ENCODE results near the gene CD3E. TPM values are rescaled to one million over a fixed set of nuclear protein-coding genes. Genes with fewer than 3 reads are reported as not detected.

The CD3E gene
- total RNA-seq, 1 donor from 2014 or later, result 14.5 TPM

GRCh38 chr11:118339281-118339961 lies 34.9 kb downstream of the CD3E start:
- Histone ChIP-seq H3K27ac (peak overlapping the region; percentile 42), H3K4me1 (no peaks in the 10 kb centered on the region), H3K36me3 (no peaks in the 10 kb centered on the region), H3K4me3 (no peak overlapping the region), H3K27me3 (no peaks in the 10 kb centered on the region), H3K9me3 (no peaks in the 10 kb centered on the region)
- no peak for TF ChIP-seq CTCF (IDR thresholded peaks at IDR 0.05)
- intact Hi-C loops (cut with DNase I), result no loop called here
- ATAC-seq (no peak), DNase-seq (no peak)

- DNase-seq (no peak), ATAC-seq (no peak)
- Histone ChIP-seq H3K4me1 (no peaks in the 10 kb centered on the region), H3K4me3 (no peak overlapping the region), H3K36me3 (no peaks in the 10 kb centered on the region), H3K9me3 (no peaks in the 10 kb centered on the region), H3K27me3 (no peaks in the 10 kb centered on the region), H3K27ac (no peak overlapping the region)
- no peak for TF ChIP-seq CTCF (IDR thresholded peaks at IDR 0.05)
- intact Hi-C loops (cut with DNase I), result no loop called here
These were observed 35.9 kb downstream of the CD3E start for GRCh38 chr11:118340449-118340848.

GRCh38 chr11:118341261-118341660 lies 36.7 kb downstream of the CD3E start:
- Histone ChIP-seq H3K27me3 (no peaks in the 10 kb centered on the region), H3K9me3 (no peaks in the 10 kb centered on the region), H3K4me1 (no peaks in the 10 kb centered on the region), H3K27ac (no peak overlapping the region), H3K4me3 (peak overlapping the region; percentile 32), H3K36me3 (no peaks in the 10 kb centered on the region)
- intact Hi-C loops (cut with DNase I), result no loop called here
- no peak for TF ChIP-seq CTCF (IDR thresholded peaks at IDR 0.05)
- DNase-seq, result no peak
- ATAC-seq, result no peak

- Histone ChIP-seq H3K27ac (peak overlapping the region; percentile 24), H3K27me3 (no peaks in the 10 kb centered on the region), H3K4me3 (peak overlapping the region; percentile 32), H3K4me1 (no peaks in the 10 kb centered on the region), H3K9me3 (no peaks in the 10 kb centered on the region), H3K36me3 (no peaks in the 10 kb centered on the region)
- no peak for TF ChIP-seq CTCF (IDR thresholded peaks at IDR 0.05)
- DNase-seq (no peak), ATAC-seq (no peak)
- intact Hi-C loops (cut with DNase I), result no loop called here
These were observed 37.4 kb downstream of the CD3E start for GRCh38 chr11:118341815-118342489.

- Histone ChIP-seq H3K9me3 (no peaks in the 10 kb centered on the region), H3K4me1 (no peaks in the 10 kb centered on the region), H3K36me3 (no peaks in the 10 kb centered on the region), H3K27me3 (no peaks in the 10 kb centered on the region), H3K27ac (peak within 1 kb of the TSS; percentile 30), H3K4me3 (peak within 1 kb of the TSS; percentile 32)
- DNase-seq (no peak), ATAC-seq (no peak)
- intact Hi-C loops (cut with DNase I), result no loop called here
- TF ChIP-seq CTCF (IDR thresholded peaks at IDR 0.05), result no peak
These were observed 38.1 kb downstream of the CD3E start, which contains the start of gene CD3D for GRCh38 chr11:118342503-118343161. Gene CD3D, minus strand, starts transcription at chr11:118342705. Its CDS starts 98 bp downstream, at chr11:118342607.

Measured in upper lobe of right lung (tissue), 1 donor.